ENCODE data around the gene CD58.
"Not testable (repeated sequence)": the region's sequence is repeated elsewhere in the genome, so short reads cannot be mapped to it uniquely, and the experiment has no call there.

CD58 gene

DNA sequence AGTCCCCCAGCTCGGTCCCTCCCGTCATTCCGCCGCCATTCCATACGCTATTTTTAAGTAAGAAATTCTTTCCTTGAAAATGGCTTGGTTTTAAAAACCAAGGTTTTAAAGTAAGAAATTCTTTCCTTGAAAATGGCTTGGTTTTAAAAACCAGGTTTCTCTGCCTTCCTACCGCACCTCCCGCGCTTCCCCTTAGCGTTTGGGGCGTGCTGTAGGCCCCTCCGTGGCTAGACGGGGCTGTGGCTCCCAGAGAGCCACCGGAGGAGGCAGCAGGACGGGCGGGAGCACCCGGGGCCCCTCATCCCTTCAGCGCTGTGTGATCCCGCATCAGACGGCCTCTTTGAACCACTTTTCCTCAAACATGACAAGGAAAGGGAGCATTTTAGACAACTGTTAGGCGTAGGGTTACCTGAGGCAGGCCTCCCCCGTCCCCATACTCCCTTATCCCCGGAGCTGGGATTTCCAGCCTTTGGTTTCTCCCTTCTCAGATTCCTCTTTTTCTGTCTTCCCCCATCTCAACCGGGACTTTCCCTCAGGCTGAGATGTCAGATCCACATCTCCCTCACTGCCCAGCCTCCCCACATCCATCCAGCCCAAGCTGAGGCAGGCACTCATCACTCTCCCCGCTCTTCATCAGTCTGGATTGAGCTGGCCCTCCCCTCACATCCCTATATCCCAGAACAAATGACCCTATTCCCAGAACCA is 541 bp upstream of the CD58 start:
- no peak for DNase-seq (ENCODE audit: low read depth, low spot score)

DNA sequence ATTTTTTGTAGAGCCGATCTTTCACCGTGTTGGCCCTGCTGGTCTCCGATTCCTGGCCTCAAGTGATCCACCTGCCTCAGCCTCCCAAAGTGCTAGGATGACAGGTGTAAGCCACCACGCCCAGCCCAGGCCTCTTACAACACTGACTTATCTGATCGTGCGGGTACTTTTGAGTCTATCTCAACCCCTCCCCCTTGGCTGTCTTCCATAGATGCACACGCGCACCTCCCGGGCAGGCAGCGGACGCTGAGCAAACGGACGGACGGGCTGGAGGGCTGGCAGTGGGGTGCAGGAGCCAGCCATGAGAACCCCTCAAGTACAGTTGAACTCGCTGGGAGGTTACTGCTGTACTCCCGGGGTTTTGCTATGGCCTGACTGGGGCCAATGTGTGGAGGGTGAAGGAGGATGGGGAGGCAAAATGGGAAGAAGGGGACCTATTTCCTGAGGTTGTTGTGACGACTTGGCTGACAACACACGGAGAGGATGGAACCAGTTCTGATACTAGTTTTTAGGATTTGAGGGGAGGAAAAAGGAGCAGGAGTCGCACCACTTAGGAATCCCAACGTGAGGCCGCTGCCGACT is 959 bp downstream of the CD58 start:
- DNase-seq (ENCODE audit: low read depth, low spot score) = no peak

DNA sequence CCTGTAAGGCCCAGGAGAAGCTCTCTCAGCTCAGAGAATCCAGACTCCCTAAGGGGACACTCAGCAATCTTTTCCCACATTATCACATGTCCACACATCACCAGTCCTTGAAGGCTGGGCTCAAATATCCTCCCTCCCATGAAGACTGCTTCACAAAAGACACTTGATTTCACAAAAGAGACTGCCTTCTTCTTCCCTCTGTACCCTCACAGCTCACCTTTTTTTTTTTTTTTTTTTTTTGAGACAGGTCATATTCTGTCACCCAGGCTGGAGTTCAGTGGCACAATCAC is 1.5 kb downstream of the CD58 start:
- no peak for DNase-seq (ENCODE audit: low read depth, low spot score)

DNA sequence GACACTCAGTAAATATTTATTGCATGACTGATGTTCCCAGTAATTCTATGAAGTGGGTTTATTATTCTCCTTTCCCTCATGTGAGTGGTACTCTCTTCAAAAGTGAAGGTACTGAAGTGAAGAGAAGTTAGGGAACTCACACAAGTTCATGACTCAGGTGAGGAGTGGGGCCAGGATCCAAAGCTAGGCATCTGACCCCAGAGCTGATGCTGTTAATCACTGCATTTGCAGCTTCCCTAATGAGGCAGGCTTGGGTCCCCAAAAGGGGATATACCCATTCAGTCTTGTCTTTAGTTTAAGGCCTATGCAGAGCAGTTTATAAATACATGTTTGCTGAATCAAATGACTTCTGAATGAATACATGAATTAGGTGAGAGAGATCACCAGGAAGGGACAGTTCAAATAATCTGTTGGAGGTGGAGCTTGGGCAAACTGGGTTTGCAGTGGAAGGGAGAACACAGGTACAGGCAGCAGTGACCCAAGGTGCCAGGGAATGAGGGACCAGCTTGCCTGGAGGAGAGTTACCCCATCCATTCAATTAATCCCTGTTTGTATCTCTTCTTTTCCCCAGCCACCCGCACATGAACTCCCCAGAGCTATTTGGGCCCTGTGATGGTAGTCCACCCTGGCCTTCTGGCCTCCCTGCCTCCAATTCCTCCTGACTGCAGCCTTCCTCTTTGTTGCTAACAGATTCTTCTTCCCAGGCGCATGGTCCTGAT is 2.0 kb downstream of the CD58 start:
- no peak for DNase-seq (ENCODE audit: low read depth, low spot score)

DNA sequence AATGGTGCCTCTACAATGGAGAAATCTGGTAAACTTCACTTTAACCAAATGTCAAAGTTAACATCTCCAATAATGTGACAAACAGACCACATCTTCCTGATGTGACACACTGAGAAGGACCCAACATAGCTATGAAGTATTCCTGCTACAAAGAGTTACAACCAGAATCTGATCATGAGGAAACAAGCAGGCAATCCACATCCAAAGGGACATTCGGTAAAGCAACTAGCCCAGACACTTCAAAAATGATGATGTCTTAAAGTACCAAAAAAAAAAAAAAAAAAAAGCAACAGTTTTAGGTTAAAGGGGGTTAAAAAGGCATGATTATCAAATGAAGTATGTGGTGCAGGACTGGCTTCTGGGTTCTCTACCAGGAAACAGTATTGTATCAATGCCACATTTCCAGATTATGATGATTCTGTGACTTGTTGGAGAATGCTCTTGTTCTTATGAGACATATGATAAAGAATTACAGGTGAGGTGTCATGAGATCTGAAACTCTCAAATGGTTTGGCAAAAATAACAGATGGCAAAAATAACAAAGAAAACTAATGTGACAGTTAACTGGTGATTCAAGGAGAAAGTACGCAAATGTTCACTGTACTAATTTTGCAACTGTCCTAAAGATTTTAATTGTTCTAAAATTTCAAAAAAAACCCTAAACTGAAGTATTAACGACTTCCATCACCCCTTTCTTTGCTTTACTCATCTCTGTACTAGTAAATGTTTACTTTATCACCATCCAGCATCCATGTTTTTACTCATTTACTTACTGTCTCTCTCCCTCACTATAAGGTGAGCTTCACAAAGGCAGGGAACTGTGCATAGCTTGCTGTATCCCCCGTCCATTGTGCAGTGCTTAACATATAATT is 2.8 kb downstream of the CD58 start:
- DNase-seq (ENCODE audit: low read depth, low spot score) = no peak

DNA sequence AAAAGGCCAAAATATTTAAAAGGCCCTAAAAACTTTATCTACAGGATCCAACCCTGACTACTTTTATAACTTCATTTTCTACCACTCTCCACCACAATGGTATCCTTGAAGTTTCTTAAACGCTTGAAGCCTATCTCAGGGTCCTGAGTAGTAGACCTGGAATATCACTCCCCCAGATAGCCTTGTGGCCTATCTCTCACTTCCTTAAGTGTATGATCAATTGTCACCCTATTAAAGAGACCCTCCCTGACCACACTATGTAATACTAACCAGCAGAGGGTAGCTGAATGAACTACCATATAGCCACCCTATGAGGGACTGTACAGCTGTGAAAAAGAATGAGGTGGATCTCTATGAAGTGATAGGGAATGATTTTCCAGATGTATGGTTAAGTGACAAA is 5.6 kb downstream of the CD58 start:
- DNase-seq (ENCODE audit: low read depth, low spot score) = no peak

DNA sequence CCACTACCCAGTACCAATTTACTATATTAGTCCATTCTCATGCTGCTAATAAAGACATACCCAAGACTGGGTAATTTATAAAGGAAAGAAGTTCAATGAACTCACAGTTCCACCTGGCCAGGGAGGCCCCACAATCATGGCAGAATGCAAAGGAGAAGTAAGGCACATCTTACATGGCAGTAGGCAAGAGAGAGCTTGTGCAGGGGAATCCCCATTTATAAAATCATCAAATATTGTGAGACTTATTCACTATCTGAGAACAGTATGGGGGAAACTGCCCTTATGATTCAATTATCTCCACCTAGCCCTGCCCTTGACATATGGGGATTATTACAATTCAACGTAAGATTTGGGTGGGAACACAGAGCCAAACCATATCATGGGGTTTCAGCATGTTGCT is 6.4 kb downstream of the CD58 start:
- no peak for DNase-seq (ENCODE audit: low read depth, low spot score)

DNA sequence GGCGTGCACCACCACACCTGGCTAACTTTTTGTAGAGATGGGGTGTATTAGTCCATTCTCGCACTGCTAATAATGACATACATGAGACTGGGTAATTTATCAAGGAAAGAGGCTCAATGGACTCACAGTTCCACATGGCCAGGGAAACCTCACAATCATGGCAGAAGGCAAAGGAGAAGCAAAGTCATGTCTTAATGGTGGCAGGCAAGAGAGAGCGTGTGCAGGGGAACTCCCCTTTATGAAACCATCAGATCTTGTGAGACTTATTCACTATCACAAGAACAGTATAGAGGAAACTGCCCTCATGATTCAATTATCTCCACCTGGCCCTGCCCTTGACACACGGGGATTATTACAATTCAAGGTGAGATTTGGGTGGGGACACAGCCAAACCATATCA is 8.4 kb downstream of the CD58 start:
- not testable (repeated sequence) for DNase-seq (ENCODE audit: low read depth, low spot score)

DNA sequence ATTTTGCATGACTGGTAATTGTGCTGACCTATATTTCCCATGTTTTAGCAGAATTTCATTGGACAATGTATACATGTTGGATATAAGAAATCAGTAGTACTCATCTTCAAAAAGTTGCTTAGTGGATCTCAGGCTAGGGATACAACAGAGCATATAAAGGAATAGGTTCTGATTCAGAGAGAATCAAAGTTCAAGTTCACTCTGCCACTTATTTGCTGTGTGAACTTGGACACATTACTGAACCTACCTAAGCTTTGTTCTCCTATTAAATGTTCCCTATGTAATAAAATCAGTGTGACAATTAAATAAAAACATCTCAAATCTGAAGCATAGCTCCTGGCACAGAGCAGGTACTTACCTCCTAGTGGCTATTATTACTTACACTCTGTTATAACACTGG is 9.3 kb downstream of the CD58 start:
- DNase-seq (ENCODE audit: low read depth, low spot score) = no peak

DNA sequence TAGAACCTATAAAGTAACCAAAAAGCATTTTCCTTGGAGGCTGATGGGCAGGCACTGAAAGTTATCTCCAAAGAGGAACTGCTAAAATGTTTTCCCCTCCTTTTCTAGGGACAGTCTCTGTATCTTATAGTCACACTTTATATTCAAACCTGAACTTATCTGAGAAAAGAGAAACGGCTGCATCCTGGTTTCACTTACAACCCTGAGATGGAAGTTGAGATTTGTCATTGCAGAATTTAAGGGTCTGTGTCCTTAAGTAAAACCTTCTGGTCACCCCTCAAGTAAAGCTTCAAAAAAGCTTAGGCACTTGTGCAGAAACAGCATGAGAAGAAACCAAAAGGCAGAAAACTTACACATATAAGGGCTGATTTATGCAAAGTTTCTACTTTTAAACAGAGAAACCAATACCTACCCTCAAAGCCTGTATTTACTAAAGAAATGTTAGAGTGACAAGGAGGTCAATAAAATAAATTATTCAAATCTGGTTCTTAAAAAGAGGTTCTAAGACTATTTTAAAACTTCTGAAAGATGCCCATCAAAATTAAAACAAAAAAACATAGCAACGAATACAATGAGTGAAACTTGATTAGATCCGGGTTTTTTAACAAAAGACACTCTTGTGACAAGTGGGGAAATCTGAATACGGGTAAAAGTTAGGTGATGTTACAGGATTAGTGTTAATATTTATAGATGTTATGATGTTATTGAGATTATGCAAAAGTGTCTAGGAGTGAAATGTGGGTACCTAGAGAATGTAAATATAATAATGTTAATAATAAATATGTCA is 9.9 kb downstream of the CD58 start:
- DNase-seq (ENCODE audit: low read depth, low spot score) = no peak

DNA sequence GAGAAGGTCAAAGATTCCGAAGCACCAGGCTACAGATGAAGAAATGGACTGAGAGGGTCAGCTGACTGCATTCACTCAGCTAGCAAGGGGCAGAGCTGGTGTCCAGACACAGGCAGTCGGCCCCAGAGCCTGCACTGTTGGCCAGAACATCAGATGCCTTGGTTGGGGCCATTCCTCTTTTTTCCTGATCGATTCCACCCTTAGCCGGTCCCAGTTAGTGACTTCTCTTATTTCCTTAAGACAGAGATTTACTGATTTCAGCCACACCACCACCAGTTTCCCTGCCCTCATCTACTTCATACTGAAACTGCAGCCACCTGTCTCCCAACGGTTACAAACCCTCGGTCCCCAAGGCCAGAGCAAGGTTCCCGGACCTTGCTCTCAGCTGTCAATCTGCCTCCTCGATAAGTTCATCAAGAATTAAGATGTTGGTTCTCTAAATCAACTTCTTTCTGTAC is 11.5 kb downstream of the CD58 start:
- no peak for DNase-seq (ENCODE audit: low read depth, low spot score)

DNA sequence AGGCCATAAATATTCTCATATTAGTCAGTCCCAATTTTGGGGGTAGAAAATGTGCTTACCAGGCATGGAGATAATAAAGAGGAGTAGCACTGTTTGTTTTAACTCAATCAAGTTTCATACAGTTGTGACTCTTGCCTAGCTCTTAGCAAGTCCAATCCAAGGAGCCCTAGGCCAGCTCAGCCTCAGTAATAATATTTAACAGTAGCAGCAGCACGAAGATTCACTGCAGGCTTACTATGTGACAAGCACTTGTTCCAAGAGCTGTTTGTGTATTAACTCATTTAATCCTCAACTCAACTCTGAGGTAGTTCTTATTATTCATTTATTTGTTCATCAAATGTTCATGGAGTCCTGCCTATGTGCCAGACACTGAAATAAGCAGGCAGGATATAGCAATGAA is 12.3 kb downstream of the CD58 start:
- DNase-seq (ENCODE audit: low read depth, low spot score) = no peak

DNA sequence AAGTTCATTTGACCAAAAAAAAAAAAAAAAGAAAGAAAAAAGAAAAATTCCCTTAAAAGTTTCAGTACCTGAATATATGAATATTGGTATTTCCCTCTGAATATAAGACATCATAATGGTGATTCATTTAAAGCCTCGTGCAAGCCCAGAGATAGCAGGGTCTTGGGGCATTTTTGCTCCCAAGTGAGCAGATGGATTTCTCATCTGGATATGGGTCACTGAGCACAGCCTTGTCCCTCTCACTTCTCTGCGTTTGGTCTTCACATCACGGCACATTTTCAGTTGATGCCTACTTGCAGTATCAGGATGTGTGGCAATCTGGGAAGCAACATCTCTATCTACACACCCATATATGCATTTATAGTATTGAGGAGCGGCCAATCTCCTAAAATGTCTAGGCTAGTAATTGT is 12.7 kb downstream of the CD58 start:
- DNase-seq (ENCODE audit: low read depth, low spot score) = no peak

DNA sequence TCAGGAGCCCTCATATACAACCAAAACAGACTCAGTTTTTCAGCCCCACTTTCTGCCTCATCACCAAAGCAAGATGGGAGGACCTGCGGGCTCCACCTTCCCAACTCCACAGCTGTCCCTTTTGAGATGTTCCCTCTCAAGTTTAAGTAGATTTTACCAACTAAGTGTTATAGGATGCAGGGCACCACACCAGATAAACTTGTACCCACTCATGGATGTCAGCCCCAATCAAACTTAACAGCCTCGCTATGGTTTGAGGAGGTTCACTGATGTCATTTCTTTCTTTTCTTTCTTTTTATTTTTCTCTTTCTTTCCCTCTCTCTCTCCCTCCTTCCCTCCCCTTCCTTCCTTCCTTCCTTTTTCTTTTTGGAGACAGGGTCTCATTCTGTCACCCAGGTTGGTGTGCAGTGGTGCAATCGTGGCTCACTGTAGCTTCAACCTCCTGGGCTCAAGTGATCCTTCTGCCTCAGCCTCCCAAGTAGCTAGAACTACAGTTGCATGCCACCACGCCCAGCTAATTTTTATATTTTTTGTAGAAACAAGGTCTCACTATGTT is 13.4 kb downstream of the CD58 start:
- no peak for DNase-seq (ENCODE audit: low read depth, low spot score)

DNA sequence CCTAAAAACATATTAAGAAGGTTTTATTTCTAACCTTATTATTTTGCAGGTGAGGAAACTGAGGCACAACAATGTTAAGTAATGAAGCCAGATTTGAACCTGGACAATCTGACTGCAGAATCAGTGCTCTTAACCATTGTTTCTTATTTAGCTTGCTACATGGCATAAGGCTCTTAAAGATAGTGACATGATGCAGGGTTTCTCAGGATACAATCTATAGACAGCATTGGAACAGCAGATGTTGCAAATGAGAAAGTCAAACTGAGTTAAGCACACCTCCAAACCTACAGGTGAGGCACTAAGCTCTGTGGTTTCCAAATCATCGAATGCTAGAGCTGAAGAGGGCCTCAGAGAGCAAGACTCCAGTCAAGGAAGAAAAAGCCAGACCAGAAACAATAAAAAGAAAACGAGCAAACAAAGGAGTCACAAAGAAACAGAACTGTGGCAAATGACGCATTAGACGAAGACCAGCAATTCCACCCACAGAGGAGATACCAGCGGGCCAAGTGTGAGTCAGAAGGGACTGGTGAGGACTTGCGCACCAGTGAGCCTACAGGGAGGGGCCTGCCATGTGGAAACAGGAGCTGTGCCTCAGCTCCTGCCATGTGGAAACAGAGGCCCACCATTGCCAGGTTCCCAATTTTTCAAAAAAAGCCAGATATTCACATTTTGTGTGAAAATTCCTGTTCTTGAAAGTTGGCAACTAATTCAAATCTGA is 14.4 kb downstream of the CD58 start:
- no peak for DNase-seq (ENCODE audit: low read depth, low spot score)

DNA sequence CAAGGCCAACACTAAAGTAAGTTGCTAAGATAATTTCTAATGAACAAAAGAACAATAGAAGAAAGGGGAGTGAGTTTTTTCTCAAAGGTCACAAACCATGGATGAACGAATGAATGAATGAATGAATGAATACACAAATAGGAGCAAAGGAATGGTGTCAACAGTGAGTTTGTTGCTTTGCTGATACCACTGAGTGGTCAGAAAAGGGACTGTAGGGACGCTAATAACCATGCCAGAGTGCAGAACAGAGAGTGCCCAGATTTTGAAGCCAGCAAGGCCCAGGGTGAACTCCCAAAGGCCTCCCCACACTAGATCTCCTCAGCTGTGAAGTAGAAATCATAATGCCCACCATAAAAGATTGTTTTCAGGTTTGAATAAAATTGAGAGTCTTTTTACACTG is 15.9 kb downstream of the CD58 start:
- no peak for DNase-seq (ENCODE audit: low read depth, low spot score)

DNA sequence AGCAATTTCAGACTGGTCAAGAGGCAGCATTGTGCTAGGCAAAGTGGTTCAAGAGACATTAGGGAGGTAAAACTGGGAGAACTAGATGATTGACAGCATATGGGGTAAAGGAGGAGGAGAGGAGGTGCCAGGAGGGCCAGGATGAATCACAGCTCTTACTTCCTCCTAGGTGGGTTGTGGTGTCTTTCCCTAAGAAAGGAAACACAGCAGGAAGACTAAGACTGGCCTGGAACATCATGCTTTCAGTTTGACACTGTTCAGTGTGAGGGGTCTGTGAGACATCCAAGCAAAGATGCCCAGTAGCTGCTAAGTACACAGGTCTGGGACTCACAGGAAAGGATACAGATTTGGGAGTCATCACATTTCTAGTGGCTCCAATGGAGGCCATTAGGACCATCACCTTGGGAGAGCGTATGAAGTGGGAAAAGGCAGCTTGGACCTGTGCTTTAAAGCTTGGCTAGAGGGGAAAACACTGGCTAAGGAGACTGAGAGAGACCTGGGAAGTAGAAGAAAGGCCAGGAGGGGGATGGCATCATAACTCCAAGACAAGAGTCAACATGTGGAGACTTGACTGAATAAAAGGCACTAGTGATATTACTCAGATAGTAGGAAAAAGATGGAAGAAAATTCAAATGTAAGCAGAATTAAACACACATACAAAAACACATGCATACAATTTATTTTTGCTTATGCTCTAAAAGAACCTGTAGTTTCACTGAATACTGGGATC is 17.3 kb downstream of the CD58 start:
- no peak for DNase-seq (ENCODE audit: low read depth, low spot score)

DNA sequence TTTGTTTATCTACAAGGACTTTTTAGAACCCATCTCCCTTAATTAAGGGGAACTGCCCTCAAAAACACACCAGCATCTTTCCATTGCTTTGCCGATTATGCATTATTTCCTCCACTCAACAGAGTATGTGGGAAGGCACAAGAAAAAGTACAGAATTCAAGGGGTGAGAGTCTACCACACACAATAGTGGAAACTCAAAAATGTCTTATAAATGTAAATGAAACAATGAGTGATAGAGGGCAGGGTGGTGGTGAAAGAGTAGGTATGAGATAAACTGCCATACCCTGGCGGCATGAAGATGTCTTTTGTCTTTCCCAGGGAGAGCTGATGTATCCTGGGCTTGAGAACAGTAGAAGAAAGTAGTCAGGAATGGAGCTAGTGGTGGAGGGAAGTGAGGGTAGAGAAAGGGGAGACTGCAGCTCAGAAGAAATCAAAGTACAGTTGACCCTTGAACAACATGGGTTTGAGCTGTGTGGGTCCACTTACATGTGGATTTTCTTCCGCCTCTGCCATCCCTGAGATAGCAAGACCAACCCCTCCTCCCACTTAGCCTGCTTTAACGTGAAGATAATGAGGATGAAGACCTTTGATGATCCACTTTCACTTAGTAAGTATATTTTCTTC is 24.4 kb downstream of the CD58 start:
- DNase-seq (ENCODE audit: low read depth, low spot score) = no peak

DNA sequence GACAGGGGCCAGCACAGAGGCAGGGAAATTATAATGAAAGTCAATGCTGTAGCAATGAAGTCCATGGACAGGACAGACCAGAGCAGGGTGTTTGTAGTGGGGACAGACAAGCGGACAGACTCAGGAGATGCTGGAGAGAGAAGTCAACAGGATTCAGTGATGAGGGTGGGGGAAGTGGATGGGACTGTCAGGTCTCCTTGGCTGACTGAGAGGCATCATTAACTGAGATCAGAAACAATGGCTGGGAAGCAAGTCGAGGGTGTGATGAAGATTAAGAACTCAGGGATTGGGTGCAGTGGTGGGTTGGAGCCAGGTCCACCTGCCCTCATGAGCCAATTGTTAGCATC is 25.5 kb downstream of the CD58 start:
- DNase-seq (ENCODE audit: low read depth, low spot score) = no peak
